B cell (primary cell): ENCODE measurements around the gene NINJ2.

ENCODE experiments used
- CTCF ChIP-seq: fragments of 200-600 bp; IDR thresholded peaks from one replicate; pipeline ENCODE4 v1.8.0; 2022; ENCODE audit warnings: antibody characterized with exemption, mild to moderate bottlenecking
- EZH2 ChIP-seq: IDR thresholded peaks from 2 replicates; pipeline ENCODE4 v1.6.1; 2012; ENCODE audit warnings: borderline replicate concordance, low read depth, mild to moderate bottlenecking, moderate library complexity, low read length; ENCODE audit not compliant: insufficient read depth, poor library complexity, severe bottlenecking

DNA sequence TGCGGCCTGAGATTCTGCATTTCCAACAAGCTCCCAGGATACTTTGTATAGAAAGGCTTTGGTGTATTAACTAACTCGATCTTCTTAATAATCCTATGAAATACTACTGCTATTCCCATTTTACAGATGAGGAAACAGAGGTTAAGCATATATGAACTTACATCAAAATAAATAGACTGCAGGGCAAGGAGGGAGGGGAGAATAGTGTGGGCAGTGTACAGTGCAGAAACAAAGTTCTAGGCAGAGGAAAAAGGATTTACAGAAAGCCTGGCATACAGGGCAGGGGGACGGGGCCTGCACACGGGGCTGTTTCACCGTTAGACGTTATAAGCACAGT is 19.0 kb downstream of the NINJ2 start:
- no peak for TF ChIP-seq CTCF
- no peak for TF ChIP-seq EZH2
